ENCODE data around the gene GCKR. TPM values are rescaled to one million over a fixed set of nuclear protein-coding genes. Genes with fewer than 3 reads are reported as not detected.

The GCKR gene
- total RNA-seq, 1 donor from 2014 or later: not detected

- H3K36me3 ChIP-seq: no peaks in the 10 kb centered on the region
- no peak for DNase-seq
- H3K4me3 ChIP-seq: no peak overlapping the region
- peaks cover 21% of the 10 kb centered on the region for H3K4me1 ChIP-seq
- no peaks in the 10 kb centered on the region for H3K9me3 ChIP-seq (replicated peaks)
- no peak for TF ChIP-seq CTCF (IDR thresholded peaks at IDR 0.05; ENCODE audit: borderline replicate concordance)
- intact Hi-C loops (cut with micrococcal nuclease): no loop called here
- peaks cover 32% of the 10 kb centered on the region for H3K27me3 ChIP-seq (ENCODE audit: low read depth)
- H3K27ac ChIP-seq (replicated peaks): no peak overlapping the region
These were observed 619 bp downstream of the GCKR start for GRCh38 chr2:27497288-27497627.

- intact Hi-C loops (cut with micrococcal nuclease): no loop called here
- DNase-seq: no peak
- Histone ChIP-seq H3K4me3 (no peak overlapping the region), H3K36me3 (no peaks in the 10 kb centered on the region), H3K27me3 (ENCODE audit: low read depth) (peaks cover 32% of the 10 kb centered on the region), H3K4me1 (peaks cover 21% of the 10 kb centered on the region), H3K9me3 (replicated peaks) (no peaks in the 10 kb centered on the region), H3K27ac (replicated peaks) (no peak overlapping the region)
- no peak for TF ChIP-seq CTCF (IDR thresholded peaks at IDR 0.05; ENCODE audit: borderline replicate concordance)
These were observed 2.3 kb downstream of the GCKR start for GRCh38 chr2:27498975-27499374.

GRCh38 chr2:27501042-27501441 lies 4.4 kb downstream of the GCKR start:
- intact Hi-C loops (cut with micrococcal nuclease): no loop called here
- no peak for TF ChIP-seq CTCF (IDR thresholded peaks at IDR 0.05; ENCODE audit: borderline replicate concordance)
- no peaks in the 10 kb centered on the region for H3K36me3 ChIP-seq
- no peak for DNase-seq
- H3K27ac ChIP-seq (replicated peaks): no peak overlapping the region
- H3K4me3 ChIP-seq: no peak overlapping the region
- peaks cover 9% of the 10 kb centered on the region for H3K4me1 ChIP-seq
- H3K27me3 ChIP-seq (ENCODE audit: low read depth): peaks cover 19% of the 10 kb centered on the region
- H3K9me3 ChIP-seq (replicated peaks): no peaks in the 10 kb centered on the region

GRCh38 chr2:27502142-27502541 lies 5.5 kb downstream of the GCKR start:
- no peak for TF ChIP-seq CTCF (IDR thresholded peaks at IDR 0.05; ENCODE audit: borderline replicate concordance)
- Histone ChIP-seq H3K36me3 (no peaks in the 10 kb centered on the region), H3K9me3 (replicated peaks) (no peaks in the 10 kb centered on the region), H3K4me3 (no peak overlapping the region), H3K27me3 (ENCODE audit: low read depth) (peaks cover 9% of the 10 kb centered on the region), H3K4me1 (no peaks in the 10 kb centered on the region), H3K27ac (replicated peaks) (no peak overlapping the region)
- intact Hi-C loops (cut with micrococcal nuclease): no loop called here
- DNase-seq: no peak

GRCh38 chr2:27506587-27506986 lies 9.9 kb downstream of the GCKR start:
- H3K27ac ChIP-seq (replicated peaks): no peak overlapping the region
- peaks cover 12% of the 10 kb centered on the region for H3K27me3 ChIP-seq (ENCODE audit: low read depth)
- H3K4me1 ChIP-seq: no peaks in the 10 kb centered on the region
- no peak overlapping the region for H3K4me3 ChIP-seq
- H3K36me3 ChIP-seq: no peaks in the 10 kb centered on the region
- DNase-seq: no peak
- no peak for TF ChIP-seq CTCF (IDR thresholded peaks at IDR 0.05; ENCODE audit: borderline replicate concordance)
- intact Hi-C loops (cut with micrococcal nuclease): no loop called here
- H3K9me3 ChIP-seq (replicated peaks): no peaks in the 10 kb centered on the region

GRCh38 chr2:27507293-27507692 lies 10.7 kb downstream of the GCKR start:
- Histone ChIP-seq H3K27ac (replicated peaks) (no peak overlapping the region), H3K9me3 (replicated peaks) (no peaks in the 10 kb centered on the region), H3K27me3 (ENCODE audit: low read depth) (peaks cover 12% of the 10 kb centered on the region), H3K36me3 (no peaks in the 10 kb centered on the region), H3K4me1 (no peaks in the 10 kb centered on the region), H3K4me3 (no peak overlapping the region)
- no peak for DNase-seq
- intact Hi-C loops (cut with micrococcal nuclease): no loop called here
- no peak for TF ChIP-seq CTCF (IDR thresholded peaks at IDR 0.05; ENCODE audit: borderline replicate concordance)
